ENCODE measurements around the gene SLC8A3. TPM values are rescaled to one million over a fixed set of nuclear protein-coding genes. Genes with fewer than 3 reads are reported as not detected.

Gene SLC8A3
- total and polyA plus RNA-seq, 8 donors, result 0.44 to 24.9 (median 6.6) TPM

DNA sequence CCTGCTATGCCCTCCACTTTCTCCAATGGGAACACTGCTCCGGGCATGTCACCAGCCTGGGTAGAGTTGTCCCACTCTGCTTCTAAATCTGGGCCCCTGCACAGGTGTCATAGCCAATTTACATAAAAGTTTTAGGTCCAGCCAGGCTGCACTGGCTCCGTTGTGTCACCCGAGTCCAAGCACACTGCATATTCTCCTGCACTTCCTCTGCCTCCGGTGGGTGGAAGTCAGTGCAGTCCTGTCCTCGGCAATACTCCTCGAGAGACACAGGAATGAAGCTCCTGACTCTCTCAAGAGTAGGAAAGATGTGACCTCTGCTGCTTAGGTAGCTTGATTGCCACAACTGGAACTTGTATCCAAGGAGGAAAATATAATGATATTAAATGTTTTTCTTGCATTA is 15.2 kb downstream of the SLC8A3 start:
- H3K4me1 ChIP-seq, result no peaks in the 10 kb centered on the region
- H3K4me3 ChIP-seq, result no peak overlapping the region
- H3K9me3 ChIP-seq, result no peaks in the 10 kb centered on the region
- H3K27ac ChIP-seq, result no peak overlapping the region
- DNase-seq, result no peak
- intact Hi-C loops (cut with DNase I), result no loop called here
- TF ChIP-seq, protein P1, sequence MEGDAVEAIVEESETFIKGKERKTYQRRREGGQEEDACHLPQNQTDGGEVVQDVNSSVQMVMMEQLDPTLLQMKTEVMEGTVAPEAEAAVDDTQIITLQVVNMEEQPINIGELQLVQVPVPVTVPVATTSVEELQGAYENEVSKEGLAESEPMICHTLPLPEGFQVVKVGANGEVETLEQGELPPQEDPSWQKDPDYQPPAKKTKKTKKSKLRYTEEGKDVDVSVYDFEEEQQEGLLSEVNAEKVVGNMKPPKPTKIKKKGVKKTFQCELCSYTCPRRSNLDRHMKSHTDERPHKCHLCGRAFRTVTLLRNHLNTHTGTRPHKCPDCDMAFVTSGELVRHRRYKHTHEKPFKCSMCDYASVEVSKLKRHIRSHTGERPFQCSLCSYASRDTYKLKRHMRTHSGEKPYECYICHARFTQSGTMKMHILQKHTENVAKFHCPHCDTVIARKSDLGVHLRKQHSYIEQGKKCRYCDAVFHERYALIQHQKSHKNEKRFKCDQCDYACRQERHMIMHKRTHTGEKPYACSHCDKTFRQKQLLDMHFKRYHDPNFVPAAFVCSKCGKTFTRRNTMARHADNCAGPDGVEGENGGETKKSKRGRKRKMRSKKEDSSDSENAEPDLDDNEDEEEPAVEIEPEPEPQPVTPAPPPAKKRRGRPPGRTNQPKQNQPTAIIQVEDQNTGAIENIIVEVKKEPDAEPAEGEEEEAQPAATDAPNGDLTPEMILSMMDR (IDR thresholded peaks at IDR 0.05), result no peak
- no peaks in the 10 kb centered on the region for H3K36me3 ChIP-seq
- H3K27me3 ChIP-seq, result no peaks in the 10 kb centered on the region
- no peak for ATAC-seq

DNA sequence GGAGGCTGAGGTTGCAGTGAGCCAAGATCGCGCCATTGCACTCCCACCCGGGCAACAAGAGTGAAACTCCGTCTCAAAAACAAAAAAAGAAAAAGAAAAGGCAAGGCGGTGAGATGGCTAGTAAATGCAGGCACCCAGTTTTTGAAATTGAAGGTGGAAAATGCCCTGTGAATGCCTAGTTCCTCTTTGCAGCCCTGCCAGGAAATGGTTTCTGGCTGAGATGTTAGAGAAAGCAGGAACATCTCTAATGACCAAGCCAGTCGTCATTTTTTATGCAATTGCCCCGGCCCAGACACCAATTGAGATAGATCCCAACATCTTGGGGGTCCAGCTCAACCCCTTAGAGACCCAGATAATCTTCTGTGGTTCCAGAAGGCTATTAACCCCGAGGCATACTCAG is 17.0 kb downstream of the SLC8A3 start:
- Histone ChIP-seq H3K4me3 (no peak overlapping the region), H3K4me1 (no peaks in the 10 kb centered on the region), H3K36me3 (no peaks in the 10 kb centered on the region), H3K27me3 (no peaks in the 10 kb centered on the region), H3K9me3 (no peaks in the 10 kb centered on the region), H3K27ac (no peak overlapping the region)
- TF ChIP-seq, protein P1 (IDR thresholded peaks at IDR 0.05), result no peak
- DNase-seq (no peak), ATAC-seq (no peak)
- intact Hi-C loops (cut with DNase I), result no loop called here

DNA sequence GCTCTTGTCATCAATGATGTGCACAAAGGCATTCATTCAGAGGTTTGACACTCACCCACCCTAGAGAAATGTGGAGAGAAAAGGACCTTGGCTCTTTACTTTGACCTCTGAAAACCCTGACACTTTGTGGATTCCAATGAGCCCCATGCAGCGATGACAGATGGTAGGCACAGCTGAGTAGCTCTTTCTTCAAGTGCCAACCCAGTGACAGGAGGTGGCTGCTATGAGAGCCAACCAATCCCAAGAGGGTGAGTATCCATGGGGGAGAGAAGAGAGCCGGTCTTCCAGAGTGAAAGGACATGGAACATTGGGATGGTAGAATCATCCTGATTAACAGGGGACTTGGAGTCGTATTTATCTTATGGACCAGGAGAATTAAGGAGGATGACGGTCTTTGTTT is 17.8 kb downstream of the SLC8A3 start:
- no peak overlapping the region for H3K4me3 ChIP-seq
- intact Hi-C loops (cut with DNase I), result no loop called here

DNA sequence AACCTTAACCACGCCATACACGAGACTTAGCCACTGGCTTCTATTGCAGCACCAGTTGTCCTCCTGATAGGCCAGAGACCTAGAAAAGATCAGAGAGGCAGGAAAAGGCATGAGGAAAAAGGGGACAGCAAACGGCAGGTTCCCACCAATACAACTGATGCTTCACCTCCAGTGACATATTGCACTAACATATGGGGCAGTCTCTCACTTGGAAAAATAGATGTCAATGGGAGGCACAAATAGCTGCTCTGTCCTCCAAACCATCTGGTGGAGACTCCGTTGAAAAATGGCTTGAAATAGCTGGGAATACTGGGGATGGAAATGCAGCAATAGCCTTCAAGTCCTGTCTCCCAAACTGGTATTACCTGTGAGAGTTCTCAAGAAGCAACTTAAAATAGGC is 20.3 kb downstream of the SLC8A3 start:
- Histone ChIP-seq H3K36me3 (no peaks in the 10 kb centered on the region), H3K27ac (no peak overlapping the region), H3K4me1 (no peaks in the 10 kb centered on the region), H3K4me3 (no peak overlapping the region), H3K27me3 (no peaks in the 10 kb centered on the region), H3K9me3 (no peaks in the 10 kb centered on the region)
- no peak for DNase-seq
- intact Hi-C loops (cut with DNase I), result no loop called here
- ATAC-seq, result no peak
- TF ChIP-seq, protein P1 (IDR thresholded peaks at IDR 0.05), result no peak

More for the DNA sequence above, 17.8 kb downstream of the SLC8A3 start:
- Histone ChIP-seq H3K4me1 (no peaks in the 10 kb centered on the region), H3K9me3 (no peaks in the 10 kb centered on the region), H3K27ac (no peak overlapping the region), H3K27me3 (no peaks in the 10 kb centered on the region), H3K36me3 (no peaks in the 10 kb centered on the region)
- no peak for ATAC-seq
- TF ChIP-seq, protein P1 (IDR thresholded peaks at IDR 0.05), result no peak
- no peak for DNase-seq

DNA sequence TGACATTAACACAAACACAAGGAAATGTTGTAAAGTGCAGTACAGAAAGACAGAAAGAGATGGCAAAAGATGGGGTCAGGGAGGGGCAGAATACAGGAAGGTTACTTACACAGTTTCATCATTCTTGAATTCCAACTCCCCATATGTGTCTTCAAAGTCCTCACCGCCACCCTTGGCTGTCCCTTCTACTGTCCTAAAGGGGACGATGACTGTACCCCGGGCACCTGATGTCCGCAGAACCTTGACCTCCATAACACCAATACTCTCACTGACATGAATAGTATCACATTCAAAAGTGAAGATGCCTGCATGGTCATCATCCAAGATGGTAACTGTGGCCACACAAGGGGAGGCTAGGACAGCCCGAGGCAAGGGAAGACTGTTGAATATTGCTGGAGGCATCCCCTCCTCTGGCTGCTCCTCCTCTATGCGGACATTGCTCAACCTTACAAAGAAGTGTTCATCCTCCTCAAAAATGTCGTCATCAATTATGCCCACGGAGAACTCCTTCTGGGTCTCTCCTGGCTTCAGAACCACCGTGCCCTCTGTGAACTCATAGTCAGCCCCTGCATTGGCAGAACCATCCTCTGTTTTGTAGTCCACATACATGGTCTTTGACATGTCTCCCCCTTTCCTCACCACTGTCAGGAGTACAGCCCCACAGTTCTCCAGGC is 22.1 kb downstream of the SLC8A3 start:
- H3K36me3 ChIP-seq, result no peaks in the 10 kb centered on the region
- no peak overlapping the region for H3K4me3 ChIP-seq
- H3K27me3 ChIP-seq, result no peaks in the 10 kb centered on the region
- no peak overlapping the region for H3K27ac ChIP-seq
- ATAC-seq (no peak), DNase-seq (no peak)
- intact Hi-C loops (cut with DNase I), result no loop called here
- no peaks in the 10 kb centered on the region for H3K4me1 ChIP-seq
- TF ChIP-seq, protein P1 (IDR thresholded peaks at IDR 0.05), result no peak
- no peaks in the 10 kb centered on the region for H3K9me3 ChIP-seq
